ENCODE data around the gene ARHGEF1.
"Not testable (repeated sequence)": the region's sequence is repeated elsewhere in the genome, so short reads cannot be mapped to it uniquely, and the experiment has no call there.

ARHGEF1 gene

DNA sequence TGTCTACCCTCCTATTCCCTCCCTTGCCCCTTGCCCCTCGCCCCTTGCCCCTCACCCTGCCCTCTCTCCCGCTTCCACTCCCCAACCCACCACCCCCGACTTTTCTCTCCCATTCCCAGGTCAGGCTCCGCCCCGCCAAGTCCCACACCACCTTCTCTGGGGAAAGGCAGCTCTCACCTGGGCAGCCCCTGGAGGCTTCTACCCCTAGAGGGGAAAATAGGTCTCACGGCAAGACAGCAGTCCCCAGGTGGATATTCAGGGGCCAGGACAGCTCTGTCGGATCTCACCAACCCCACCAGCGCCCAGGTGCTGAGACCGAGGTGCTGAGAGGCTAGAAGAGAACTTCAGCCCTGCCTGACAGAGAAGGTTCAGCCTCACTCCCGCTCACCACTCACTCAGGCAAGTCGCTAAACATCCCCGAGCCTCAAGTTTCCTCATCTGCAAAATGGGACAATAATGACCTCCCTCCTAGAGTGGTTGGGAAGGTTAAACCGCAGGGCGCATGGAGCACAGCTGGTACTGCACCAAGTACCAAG, 46.6 kb downstream of the ARHGEF1 start:
- in situ Hi-C loops (cut with MboI; ENCODE audit: low sequenced_read_pairs) = no loop called here

DNA sequence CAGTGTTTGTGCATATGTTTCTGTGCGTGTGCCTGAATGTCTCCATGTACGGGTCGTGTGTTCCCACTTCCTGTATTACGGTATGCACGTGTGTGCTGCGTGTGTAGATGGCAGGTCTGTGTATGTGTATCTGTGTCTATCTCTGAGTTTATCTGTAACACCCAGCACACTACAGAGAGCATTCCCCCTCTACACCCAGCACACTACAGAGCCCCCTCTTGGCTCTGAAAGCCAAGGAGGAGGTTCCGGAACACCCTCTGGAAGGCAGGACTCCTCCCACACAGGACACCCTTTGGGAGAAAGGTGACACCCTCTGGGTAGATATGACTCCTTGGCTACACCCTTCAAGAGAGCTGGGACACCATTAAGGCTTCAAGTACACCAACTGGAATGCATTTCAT, 47.3 kb downstream of the ARHGEF1 start:
- in situ Hi-C loops (cut with MboI; ENCODE audit: low sequenced_read_pairs) = no loop called here

DNA sequence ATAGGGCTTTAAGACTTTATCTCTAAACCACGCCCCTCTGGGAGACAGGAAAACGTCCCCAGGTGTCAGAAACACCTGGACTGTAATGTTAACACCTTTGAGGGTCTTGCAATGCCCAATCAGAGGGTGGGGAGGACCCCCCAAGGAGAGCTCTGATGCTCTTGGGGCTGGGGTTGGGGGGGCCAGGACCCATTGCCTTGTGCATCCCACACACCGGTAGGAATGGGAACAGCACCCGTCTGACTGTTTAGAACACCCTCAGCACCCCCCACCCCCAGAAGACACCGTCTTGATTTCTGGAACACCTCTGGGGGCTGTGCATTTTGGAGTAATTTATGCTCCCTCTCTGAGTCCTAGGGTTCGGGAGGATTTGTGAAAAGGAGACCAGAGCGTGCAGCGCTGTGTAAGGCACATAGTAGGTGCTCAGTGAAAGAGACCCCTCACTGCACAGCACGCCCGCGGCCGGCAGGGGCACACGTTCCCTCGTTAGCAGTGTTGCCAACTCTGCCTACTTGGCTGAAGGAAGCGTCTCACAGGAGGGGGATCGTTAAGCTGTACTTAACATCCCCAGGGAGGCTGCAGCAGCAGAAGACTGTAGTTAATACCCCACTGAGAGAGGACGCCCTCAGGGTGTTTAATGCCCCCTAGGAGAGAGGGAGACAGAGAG, 48.1 kb downstream of the ARHGEF1 start:
- in situ Hi-C loops (cut with MboI; ENCODE audit: low sequenced_read_pairs) = no loop called here

DNA sequence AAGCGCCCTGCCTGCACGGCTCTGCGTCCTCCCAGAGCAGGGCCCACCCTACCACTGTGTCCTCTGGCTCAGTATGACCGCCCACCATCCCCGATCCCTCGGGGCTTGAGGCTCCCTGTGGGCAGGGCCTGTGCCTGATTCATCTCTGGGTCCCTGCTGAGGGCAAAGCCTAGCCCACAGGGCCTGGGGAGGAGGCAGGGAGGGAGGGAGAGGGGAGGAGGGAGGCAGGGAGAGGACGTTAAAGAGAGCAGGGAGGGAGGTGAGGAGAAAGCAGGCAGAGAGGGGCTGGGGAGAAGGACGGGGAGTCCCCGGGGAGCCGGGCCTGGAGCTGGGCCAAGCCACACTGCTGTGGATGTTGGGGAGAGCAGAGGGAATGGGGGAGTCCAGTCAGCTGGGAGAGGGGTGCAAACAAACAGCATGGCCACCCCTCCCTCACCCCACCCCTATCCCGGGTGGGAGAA, 49.3 kb downstream of the ARHGEF1 start:
- in situ Hi-C loops (cut with MboI; ENCODE audit: low sequenced_read_pairs) = no loop called here

DNA sequence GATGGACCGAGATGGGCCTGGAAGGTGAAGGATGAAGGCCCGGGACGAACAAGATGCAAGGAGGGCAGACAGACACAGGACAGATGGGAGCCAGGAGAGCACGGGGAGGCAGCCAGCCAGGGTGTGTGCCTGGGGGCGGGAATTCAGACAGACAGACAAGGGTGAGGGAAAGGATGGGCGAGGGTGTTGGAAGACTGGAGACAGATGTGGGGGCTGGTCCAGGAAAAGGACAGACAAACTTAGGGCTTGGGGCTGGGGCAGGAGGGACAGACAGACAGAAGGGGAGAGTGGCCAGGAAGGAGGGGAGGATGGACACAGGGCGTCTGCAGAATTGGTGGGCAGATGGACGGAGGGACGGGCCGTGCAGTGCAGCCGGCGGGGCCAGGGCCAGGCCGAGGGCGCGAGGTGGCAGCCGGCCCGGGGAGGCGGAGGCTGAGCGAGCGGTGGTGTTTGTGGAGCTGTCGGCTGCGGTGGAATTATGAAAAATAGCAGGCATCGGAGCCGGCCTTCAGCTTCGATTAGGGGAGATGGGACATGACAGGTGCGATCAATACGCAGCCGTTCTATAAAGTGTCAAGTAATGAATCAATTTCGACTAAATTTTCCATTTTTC, 49.8 kb downstream of the ARHGEF1 start:
- in situ Hi-C loops (cut with MboI; ENCODE audit: low sequenced_read_pairs) = no loop called here

DNA sequence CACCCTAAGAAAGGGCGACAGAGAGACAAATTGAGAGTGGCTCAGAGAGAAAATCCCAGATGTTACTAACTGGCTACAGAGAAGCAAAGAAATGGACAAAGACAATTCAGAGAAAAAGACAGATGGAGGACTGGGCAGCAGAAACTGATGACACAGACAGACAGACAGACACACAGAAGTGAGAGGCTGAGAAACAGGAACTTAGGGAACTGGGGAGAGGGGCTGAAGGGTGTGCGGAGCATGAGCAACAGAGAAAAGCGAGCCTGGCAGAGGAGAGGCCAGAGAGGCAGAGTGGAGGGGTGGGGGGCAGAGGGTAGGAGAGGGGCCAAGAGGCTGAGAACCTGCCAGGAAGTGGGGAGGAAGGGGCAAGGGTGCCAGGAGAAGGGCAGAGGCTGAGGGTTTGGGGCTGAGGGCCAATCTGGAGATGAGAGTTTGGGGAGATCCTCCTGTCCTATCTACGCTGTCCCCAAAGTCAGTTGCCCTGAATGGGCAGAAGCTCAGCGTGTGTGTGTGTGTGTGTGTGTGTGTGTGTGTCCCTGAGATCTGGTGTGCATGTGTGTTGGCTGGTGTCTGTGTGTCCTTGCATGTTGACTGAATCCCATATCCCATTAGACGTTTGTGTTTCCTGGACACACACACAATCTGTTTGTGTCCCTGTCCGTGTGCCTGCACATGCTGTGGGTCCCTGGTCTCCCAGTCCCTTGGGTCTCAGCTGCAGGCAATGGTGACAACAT, 50.9 kb downstream of the ARHGEF1 start:
- in situ Hi-C loops (cut with MboI; ENCODE audit: low sequenced_read_pairs) = no loop called here

DNA sequence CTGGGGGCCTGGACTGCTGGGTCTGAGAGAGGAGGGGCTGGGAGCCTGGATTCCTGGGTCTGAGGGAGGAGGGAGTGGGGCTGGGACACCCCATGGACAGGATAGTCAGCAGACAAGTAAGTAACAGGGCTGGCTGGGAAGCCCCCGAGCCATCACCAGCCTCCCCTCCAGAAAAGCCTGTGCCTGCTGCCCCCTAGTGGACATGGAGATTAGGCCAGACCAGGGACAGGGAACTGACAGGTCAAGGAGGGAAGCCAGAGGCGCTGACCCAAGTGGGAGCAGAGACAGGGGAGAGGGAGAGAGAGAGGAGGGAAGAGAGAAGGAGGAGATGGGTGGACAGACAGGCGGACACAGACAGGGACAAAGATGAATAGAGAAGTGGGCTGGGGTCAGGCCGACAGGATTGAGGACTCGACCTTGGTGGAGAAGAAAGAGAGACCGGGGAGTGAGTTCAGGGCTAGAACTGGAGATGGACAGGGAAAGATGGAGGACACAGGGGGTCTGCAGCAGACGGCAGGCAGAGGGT, 51.9 kb downstream of the ARHGEF1 start:
- in situ Hi-C loops (cut with MboI; ENCODE audit: low sequenced_read_pairs) = no loop called here

DNA sequence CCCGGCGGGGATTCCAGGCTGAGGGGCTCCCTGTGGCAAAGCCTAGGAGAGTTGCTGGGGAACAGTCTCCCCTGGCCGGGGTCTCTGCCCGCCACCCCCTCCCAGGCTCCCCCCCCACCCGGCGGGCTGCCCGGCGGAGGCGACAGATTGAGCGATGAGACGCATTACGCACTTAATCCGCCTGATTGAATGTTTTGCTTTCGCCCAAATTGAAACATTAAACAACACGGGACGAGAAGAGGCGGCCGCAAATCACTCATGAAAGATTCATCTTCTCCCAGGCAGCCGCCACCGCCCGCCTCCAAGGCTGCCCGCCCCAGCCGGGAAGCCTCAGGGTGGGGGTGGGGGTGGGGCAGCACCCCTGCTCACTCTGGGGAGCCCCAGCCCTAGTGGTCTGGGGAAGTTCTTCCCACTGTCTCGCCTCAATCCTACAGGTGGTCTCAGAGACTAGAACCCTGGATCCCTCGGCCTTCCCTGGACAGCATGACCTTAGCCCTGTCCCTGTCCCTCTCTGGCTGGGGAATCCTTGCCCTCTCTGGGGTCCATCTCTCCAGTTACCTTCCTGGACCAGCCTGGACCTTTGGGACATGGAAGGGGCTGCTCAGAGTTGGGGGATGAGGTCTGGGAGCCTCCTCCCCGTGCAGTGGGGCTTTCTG, 52.9 kb downstream of the ARHGEF1 start:
- in situ Hi-C loops (cut with MboI; ENCODE audit: low sequenced_read_pairs) = no loop called here

DNA sequence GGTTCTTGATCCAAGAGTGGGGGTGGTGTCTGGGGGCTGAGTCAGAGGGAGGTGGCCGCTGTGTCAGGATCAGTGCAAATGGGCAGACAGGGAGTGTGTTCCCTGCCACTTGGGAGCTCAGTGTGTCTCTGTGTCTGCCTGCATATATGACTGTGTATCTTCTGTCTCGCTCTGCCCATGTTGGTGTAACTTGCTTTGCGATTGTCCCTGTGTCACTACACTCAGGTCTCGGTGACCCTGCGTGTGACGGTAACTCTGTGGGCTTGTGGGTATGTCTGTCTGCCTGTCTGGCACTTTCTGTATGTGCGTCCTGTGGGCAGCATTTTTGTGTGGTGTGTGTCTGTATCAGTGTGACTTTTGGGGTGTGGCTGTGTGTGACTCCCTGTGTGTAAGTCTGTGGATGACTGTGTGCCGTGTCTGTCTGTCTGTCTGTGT, 53.4 kb downstream of the ARHGEF1 start:
- in situ Hi-C loops (cut with MboI; ENCODE audit: low sequenced_read_pairs) = no loop called here

DNA sequence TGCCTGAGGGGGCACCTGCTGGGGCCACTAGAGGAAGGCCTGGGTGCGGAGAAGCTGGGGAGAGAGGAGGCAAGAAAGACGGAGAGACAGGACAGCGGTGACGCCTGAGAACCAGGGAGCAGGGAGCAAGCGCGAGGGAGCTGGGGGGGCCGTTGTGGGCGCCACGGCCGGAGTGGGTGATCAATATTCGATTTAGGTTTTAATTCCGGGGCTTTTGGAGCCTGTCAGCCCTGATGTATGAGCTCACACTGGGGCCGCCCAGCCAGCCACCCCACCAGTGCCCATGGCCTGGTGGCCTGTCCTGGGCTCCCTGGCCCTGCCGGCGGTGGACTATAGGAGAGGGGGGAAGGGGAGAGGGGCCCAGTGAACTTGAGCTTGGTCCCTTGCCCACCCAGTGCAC, 54.0 kb downstream of the ARHGEF1 start:
- in situ Hi-C loops (cut with MboI; ENCODE audit: low sequenced_read_pairs) = no loop called here

DNA sequence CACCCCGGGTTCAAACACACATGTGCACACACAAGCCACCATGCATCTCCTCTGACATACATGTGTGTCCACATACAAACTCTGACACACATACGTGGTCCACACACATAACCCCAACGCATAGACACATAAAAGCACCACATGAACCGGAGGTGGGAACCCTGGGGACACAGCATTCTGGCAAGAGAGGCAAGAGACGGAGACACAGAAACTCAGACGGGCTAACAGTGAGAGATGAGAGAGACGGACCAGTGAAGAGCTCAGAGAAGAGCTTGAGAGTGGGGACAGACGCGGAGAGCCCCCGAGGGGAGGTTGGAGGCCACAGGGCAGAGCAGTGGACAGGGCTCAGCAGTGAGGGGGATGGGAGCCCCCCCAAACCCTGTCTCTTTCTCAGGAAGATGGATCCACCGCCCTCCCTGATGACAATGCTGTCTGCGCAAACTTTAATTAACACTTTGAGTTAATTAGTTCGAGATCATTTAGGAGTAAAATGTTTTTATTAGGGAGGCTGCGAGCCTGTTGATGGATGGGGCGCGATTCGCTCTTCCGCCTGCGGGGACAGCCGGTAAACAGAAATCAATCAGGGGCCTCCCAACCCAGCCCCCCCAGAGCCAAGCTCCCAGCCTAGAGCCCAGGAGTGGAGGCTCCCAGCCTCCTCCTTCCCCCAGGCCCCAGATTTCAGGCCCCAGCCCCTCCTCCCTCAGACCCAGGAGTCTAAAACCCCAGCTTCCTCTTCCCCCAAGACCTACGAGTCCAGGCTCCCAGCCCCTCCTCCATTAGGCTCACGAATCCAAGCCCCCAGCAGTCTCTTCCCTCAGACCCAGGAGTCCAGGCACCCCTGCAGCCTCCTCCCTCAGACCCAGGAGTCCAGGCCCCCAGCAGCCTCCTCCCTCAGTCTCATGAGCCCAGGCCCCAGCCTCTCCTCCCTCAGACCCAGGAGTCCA, 54.8 kb downstream of the ARHGEF1 start:
- in situ Hi-C loops (cut with MboI; ENCODE audit: low sequenced_read_pairs) = no loop called here

DNA sequence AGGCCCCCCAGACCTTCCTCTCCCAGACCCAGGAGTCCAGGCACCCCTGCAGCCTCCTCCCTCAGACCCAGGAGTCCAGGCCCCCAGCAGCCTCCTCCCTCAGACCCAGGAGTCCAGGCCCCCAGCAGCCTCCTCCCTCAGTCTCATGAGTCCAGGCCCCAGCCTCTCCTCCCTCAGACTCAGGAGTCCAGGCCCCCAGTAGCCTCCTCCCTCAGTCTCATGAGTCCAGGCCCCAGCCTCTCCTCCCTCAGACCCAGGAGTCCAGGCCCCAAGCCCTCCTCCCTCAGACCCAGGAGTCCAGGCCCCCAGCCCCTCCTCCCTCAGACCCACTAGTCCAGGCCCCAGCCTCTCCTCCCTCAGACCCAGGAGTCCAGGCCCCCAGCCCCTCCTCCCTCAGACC, 56.2 kb downstream of the ARHGEF1 start:
- in situ Hi-C loops (cut with MboI; ENCODE audit: low sequenced_read_pairs) = not testable (repeated sequence)

DNA sequence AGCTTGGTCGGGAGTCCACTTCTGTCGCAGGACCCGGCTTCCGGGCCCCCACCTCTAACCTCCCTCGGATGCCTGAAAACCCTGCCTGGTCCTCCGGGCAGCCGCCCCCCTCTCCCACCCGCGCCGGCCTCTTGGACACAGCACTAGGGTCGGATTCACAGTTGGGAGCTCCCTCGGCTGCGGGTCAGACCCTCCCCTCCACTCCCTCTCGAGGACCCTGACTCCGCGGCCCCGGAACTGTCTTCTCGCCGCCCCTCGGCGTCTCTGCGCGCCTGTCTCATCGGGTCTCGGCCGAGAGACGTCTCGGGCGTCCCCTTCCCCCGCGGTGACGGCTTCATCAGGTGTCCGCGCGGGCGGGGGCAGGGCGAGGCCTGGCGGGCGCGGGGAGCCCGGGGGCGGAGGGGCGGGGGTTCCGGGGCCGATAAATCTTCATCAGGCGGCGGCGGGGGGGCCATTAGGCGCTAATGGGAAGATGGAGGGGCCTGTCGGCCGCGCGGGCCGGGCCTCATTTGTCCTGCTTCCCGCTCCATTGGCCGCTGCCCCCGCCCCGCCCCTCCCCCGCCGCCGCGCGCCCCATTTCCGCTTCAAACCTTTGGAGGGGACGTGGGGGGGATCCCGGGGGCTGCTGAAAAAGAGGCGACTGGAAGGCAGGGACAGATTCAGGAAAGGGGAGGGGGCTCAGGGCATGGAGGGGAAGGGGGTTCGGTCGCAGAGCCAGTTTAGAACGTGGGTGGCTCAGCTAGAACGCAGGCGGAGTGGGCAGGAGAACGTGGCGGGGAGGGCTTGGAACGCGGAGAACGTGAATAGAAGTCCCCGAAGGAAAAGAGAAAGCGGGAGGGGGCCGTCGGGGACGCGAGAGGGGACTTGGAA, 57.1 kb downstream of the ARHGEF1 start:
- in situ Hi-C loops (cut with MboI; ENCODE audit: low sequenced_read_pairs) = no loop called here

DNA sequence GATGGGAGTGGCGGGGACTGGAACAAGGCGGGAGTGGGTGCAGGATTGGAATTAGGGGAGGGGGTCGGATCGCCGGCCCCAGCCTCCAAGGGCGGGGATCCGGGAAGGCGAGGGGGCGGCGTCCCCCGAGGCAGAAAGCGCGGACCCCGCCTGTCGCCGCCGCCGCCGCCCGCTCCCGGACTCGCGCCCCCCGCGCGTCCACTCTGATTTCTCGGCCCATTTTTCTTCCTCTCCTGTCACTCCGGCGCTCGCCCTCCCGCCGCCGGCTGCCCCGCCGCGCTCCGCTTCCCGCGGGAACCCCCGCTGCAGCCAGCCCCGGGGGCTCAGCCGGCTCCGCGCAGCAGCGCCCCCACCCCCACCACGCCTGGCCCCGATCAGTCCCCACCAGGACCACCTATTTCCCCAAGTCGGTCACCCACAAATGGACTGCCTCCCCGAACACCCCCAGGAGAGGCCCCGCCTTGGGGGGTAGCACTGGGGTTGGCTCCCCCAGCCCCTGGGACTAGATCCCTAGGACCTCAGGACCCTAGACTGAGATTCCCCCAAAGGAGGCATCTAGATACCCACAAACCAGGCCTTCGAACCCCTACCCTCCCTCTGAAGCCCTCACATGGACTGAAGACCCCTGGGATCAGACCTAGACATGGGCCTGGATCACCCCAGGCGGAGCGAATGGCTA, 57.9 kb downstream of the ARHGEF1 start:
- in situ Hi-C loops (cut with MboI; ENCODE audit: low sequenced_read_pairs) = no loop called here

DNA sequence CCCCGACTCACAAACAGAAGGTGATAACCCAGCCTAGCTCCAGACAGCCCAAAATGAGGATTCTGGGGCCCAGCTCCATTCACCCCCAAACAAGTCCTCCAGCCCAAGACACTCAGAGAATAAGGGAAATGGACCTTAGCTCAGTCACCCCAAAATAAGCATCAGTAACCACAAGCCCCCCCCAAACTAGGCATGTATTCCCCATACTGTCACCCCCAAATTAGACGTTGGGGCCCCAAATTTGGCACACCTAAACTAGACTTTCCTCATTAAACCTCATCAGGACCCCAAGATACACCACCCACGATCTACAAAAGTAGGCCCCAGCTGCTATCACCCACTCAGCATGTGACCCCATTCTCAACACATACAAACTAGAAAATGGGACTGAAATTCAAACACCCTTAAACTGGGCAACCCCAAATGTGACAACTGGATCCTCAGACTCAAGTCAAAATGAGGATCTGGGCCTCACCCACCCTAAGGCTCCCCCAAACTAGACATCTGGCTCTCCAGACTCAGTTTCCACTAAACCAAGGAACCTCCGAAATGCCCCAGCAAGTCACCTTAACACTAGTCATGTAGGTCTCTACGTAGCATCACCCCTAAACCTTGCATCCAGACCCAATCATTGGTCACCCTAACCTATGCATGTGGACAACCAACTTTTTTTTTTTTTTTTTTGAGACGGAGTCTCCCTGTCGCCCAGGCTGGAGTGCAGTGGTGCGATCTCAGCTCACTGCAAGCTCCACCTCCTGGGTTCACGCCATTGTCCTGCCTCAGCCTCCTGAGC, 58.6 kb downstream of the ARHGEF1 start:
- in situ Hi-C loops (cut with MboI; ENCODE audit: low sequenced_read_pairs) = no loop called here

DNA sequence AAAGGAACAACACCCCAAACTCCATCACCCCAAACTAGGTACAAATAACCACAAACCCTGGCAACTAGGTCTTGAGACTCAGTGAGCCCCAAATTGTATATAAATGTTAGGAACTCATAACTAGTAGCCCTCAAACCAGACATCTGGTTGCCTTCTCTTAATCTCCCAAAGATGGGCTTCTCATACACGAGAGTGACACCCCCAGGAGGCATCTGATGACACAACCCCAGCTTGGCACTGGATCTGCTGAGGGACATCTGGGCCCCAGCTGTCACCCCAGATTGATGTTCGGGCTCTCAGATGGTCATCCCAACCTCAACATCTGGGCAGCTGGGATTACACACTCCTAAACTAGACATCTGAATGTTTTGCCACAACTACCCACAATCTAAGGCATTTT, 61.4 kb downstream of the ARHGEF1 start:
- in situ Hi-C loops (cut with MboI; ENCODE audit: low sequenced_read_pairs) = no loop called here

DNA sequence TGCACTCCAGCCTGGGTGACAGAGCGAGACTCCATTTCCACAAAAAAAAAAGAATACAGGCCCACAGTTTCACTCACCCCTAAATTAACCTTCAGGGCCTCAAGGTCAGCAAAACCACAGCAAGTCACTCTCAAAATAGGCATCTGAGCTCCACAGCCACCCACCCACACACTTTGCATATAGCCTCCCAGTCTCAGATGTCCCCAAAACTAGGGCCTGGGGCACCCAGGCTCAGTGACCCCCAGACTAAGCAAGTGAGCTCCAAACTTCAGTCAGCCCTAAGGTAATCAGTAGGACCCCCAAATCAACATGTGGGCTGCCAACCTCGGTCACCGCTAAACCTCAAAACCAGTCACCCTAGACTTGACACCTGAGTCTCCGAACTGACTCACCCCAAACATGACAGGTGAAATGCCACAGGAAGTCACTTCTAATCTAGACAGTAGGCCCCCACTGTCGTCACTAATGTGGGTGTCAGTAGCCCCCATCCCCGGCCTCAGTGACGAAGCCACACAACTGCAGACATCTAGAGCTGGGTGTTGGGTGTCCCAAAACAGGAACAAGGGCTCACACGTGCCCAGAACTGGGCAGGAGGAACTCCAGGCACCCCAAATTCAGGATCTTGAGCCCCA, 62.3 kb downstream of the ARHGEF1 start:
- in situ Hi-C loops (cut with MboI; ENCODE audit: low sequenced_read_pairs) = no loop called here
